GM23338 (cell line): ENCODE measurements around the gene LNX2. TPM values are rescaled to one million over a fixed set of nuclear protein-coding genes. Genes with fewer than 3 reads are reported as not detected.
A peak's percentile ranks its signal among the peaks of the same experiment; 100 is the strongest.

ENCODE experiments used
- ATAC-seq: fragments of 200-7000 bp; cut with Tn5 transposase; 3 replicates; pipeline ENCODE4 v1.9.1; 2020
- DNase-seq: peaks from one replicate; pipeline ENCODE4 v3.0.0-alpha.2; 2015; ENCODE audit warnings: low spot score
- H2AFZ ChIP-seq: fragments of 200-600 bp; sonication (generic); 2 replicates; pipeline ENCODE4 v1.8.0; 2016; ENCODE audit warnings: antibody characterized with exemption, mild to moderate bottlenecking, moderate library complexity
- H3F3A ChIP-seq: fragments of 200-600 bp; sonication (generic); replicated peaks from 2 replicates; pipeline ENCODE4 v1.8.0; 2017; ENCODE audit warnings: antibody characterized with exemption, mixed run types, low read depth
- H3K27ac ChIP-seq: fragments of 200-600 bp; sonication (generic); 2 replicates; pipeline ENCODE4 v1.6.1; 2016; ENCODE audit warnings: low read depth
- H3K27me3 ChIP-seq: fragments of 200-600 bp; sonication (generic); 2 replicates; pipeline ENCODE4 v1.8.0; 2016; ENCODE audit warnings: mild to moderate bottlenecking, mixed run types, moderate library complexity; ENCODE audit not compliant: insufficient read depth
- H3K36me3 ChIP-seq: fragments of 200-600 bp; sonication (generic); 2 replicates; pipeline ENCODE4 v1.8.0; 2016; ENCODE audit warnings: mild to moderate bottlenecking; ENCODE audit not compliant: insufficient read depth
- H3K4me1 ChIP-seq: fragments of 200-600 bp; sonication (generic); 2 replicates; pipeline ENCODE4 v1.8.0; 2016; ENCODE audit warnings: mild to moderate bottlenecking, moderate library complexity; ENCODE audit not compliant: insufficient read depth
- H3K4me2 ChIP-seq: fragments of 200-600 bp; sonication (generic); 2 replicates; pipeline ENCODE4 v1.7.1; 2017; ENCODE audit warnings: mixed run types
- H3K4me3 ChIP-seq: fragments of 200-600 bp; sonication (generic); 2 replicates; pipeline ENCODE4 v1.6.1; 2016; ENCODE audit warnings: mixed run types
- H3K79me2 ChIP-seq: fragments of 200-600 bp; sonication (generic); replicated peaks from 2 replicates; pipeline ENCODE4 v1.8.0; 2017; ENCODE audit warnings: mild to moderate bottlenecking; ENCODE audit not compliant: insufficient read depth
- H3K9me2 ChIP-seq: fragments of 200-600 bp; sonication (generic); 2 replicates; pipeline ENCODE4 v1.8.0; 2017; ENCODE audit not compliant: insufficient read depth
- H4K20me1 ChIP-seq: fragments of 200-600 bp; sonication (generic); replicated peaks from 2 replicates; pipeline ENCODE4 v1.8.0; 2017; ENCODE audit warnings: mild to moderate bottlenecking; ENCODE audit not compliant: insufficient read depth
- H3K27ac Mint-ChIP-seq: 2 replicates; pipeline ENCODE4 v1.8.0; 2020; ENCODE audit warnings: inconsistent platforms, mild to moderate bottlenecking, moderate library complexity, mixed read lengths
- H3K27me3 Mint-ChIP-seq: 3 replicates; pipeline ENCODE4 v1.8.0; 2022; ENCODE audit warnings: low read depth, mild to moderate bottlenecking, moderate library complexity, mixed read lengths, inconsistent platforms; ENCODE audit not compliant: insufficient read depth, poor library complexity
- H3K36me3 Mint-ChIP-seq: 3 replicates; pipeline ENCODE4 v1.8.0; 2021; ENCODE audit warnings: low read depth, mild to moderate bottlenecking, inconsistent platforms, moderate library complexity, mixed read lengths
- H3K4me1 Mint-ChIP-seq: 3 replicates; pipeline ENCODE4 v1.8.0; 2020; ENCODE audit warnings: mild to moderate bottlenecking, inconsistent platforms, mixed read lengths
- H3K4me3 Mint-ChIP-seq: 3 replicates; pipeline ENCODE4 v1.8.0; 2021; ENCODE audit warnings: moderate library complexity, mild to moderate bottlenecking, inconsistent platforms, mixed read lengths
- H3K9me3 Mint-ChIP-seq: 3 replicates; pipeline ENCODE4 v1.8.0; 2020; ENCODE audit warnings: moderate library complexity, mild to moderate bottlenecking, inconsistent platforms, mixed read lengths
- EZH2 ChIP-seq: fragments of 200-600 bp; sonication (generic); IDR thresholded peaks from one replicate; pipeline ENCODE4 v1.8.0; 2017; ENCODE audit warnings: antibody characterized with exemption, mild to moderate bottlenecking, low read depth; ENCODE audit not compliant: unreplicated experiment
- EZH2phosphoT487 ChIP-seq: fragments of 200-600 bp; sonication (generic); IDR thresholded peaks from one replicate; pipeline ENCODE4 v1.8.1; 2018; ENCODE audit warnings: antibody characterized with exemption; ENCODE audit not compliant: unreplicated experiment
- JUNB ChIP-seq: IDR thresholded peaks from one replicate; pipeline ENCODE4 v1.6.1; 2016; ENCODE audit warnings: antibody characterized with exemption; ENCODE audit not compliant: unreplicated experiment
- NANOG ChIP-seq: IDR thresholded peaks from 2 replicates; pipeline ENCODE4 v1.6.1; 2016; ENCODE audit warnings: antibody characterized with exemption, borderline replicate concordance
- POLR2AphosphoS5 ChIP-seq: IDR thresholded peaks from 2 replicates; pipeline ENCODE4 v1.6.1; 2016; ENCODE audit warnings: antibody characterized with exemption, low read depth
- ZNF114 ChIP-seq: fragments of 250-450 bp; sonication (Bioruptor Pico); IDR thresholded peaks from 2 replicates; pipeline ENCODE4 v1.5.0; 2020; ENCODE audit warnings: mild to moderate bottlenecking, moderate library complexity
- ZNF331 ChIP-seq: fragments of 250-450 bp; sonication (Bioruptor Pico); IDR thresholded peaks from 2 replicates; pipeline ENCODE4 v1.5.0; 2020; ENCODE audit warnings: low read depth, mild to moderate bottlenecking, moderate library complexity
- polyA plus RNA-seq: library from polyadenylated mRNA; unstranded; fragments of >200 nt; fragmentation: Nextera tagmentation; extraction: Ambion mirVana; gene quantifications from 2 replicates; pipeline ENCODE4 v1.2.1, GENCODE V29; 2016
- total RNA-seq: library from RNA; depleted of rRNA; stranded (reverse); fragments of >200 nt; shearing (Covaris generic); gene quantifications from 2 replicates; pipeline ENCODE4 v1.2.3, GENCODE V29; 2014
- TF ChIP-seq, protein P1 (sequence below): IDR thresholded peaks from one replicate; pipeline ENCODE4 v1.6.1; 2018; ENCODE audit warnings: antibody characterized with exemption; ENCODE audit not compliant: unreplicated experiment
- TF ChIP-seq, protein P2 (sequence below), 2 experiments: fragments of 200-600 bp in 1 of 2; sonication (generic) in 1 of 2; conservative IDR thresholded peaks; 2 replicates each; pipeline versions ENCODE4 v1.5.1 to v1.6.1; 2016 to 2017; ENCODE audit warnings: antibody characterized with exemption in 2 of 2, low read depth in 2 of 2, mild to moderate bottlenecking in 2 of 2, moderate library complexity in 1 of 2
- TF ChIP-seq, protein P3 (sequence below): IDR thresholded peaks from 2 replicates; pipeline ENCODE4 v1.6.1; 2016; ENCODE audit warnings: antibody characterized with exemption

Gene LNX2
- total and polyA plus RNA-seq, 2 experiments from 2014 or later: 3.7 to 18.0 TPM

DNA sequence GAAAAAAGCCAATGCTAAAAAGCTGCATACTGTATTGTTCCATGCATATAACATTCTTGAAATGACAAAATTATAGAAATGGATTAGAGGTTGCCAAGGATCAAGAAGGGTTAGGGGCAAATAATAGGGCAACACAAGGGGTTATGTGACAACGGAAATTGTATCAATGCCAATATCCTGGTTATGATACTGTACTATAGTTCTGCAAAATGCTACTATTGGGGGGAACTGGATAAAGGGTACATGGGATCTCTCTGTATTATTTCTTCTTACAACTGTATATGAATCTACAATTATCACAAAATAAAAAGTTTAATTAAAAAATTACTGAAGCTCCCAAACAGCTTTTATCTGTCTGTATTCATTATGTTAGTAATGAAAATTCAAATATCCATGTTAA lies 31.9 kb downstream of the LNX2 start:
- Histone ChIP-seq H4K20me1 (peaks cover 11% of the 10 kb centered on the region), H3K27me3 (no peaks in the 10 kb centered on the region), H2AFZ (no peak overlapping the region), H3K79me2 (peaks cover 66% of the 10 kb centered on the region), H3K36me3 (no peaks in the 10 kb centered on the region), H3F3A (no peaks in the 10 kb centered on the region), H3K9me2 (no peaks in the 10 kb centered on the region), H3K4me3 (no peak overlapping the region), H3K4me1 (no peaks in the 10 kb centered on the region), H3K4me2 (no peak overlapping the region), H3K27ac (no peak overlapping the region)
- DNase-seq (no peak), ATAC-seq (no peak)
- TF ChIP-seq NANOG (no peak), POLR2AphosphoS5 (no peak), ZNF331 (CRISPR knock-in tag) (no peak), EZH2phosphoT487 (no peak), EZH2 (no peak), ZNF114 (CRISPR knock-in tag) (no peak)
- TF ChIP-seq, protein P1, sequence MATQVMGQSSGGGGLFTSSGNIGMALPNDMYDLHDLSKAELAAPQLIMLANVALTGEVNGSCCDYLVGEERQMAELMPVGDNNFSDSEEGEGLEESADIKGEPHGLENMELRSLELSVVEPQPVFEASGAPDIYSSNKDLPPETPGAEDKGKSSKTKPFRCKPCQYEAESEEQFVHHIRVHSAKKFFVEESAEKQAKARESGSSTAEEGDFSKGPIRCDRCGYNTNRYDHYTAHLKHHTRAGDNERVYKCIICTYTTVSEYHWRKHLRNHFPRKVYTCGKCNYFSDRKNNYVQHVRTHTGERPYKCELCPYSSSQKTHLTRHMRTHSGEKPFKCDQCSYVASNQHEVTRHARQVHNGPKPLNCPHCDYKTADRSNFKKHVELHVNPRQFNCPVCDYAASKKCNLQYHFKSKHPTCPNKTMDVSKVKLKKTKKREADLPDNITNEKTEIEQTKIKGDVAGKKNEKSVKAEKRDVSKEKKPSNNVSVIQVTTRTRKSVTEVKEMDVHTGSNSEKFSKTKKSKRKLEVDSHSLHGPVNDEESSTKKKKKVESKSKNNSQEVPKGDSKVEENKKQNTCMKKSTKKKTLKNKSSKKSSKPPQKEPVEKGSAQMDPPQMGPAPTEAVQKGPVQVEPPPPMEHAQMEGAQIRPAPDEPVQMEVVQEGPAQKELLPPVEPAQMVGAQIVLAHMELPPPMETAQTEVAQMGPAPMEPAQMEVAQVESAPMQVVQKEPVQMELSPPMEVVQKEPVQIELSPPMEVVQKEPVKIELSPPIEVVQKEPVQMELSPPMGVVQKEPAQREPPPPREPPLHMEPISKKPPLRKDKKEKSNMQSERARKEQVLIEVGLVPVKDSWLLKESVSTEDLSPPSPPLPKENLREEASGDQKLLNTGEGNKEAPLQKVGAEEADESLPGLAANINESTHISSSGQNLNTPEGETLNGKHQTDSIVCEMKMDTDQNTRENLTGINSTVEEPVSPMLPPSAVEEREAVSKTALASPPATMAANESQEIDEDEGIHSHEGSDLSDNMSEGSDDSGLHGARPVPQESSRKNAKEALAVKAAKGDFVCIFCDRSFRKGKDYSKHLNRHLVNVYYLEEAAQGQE: no peak
- TF ChIP-seq, protein P2, sequence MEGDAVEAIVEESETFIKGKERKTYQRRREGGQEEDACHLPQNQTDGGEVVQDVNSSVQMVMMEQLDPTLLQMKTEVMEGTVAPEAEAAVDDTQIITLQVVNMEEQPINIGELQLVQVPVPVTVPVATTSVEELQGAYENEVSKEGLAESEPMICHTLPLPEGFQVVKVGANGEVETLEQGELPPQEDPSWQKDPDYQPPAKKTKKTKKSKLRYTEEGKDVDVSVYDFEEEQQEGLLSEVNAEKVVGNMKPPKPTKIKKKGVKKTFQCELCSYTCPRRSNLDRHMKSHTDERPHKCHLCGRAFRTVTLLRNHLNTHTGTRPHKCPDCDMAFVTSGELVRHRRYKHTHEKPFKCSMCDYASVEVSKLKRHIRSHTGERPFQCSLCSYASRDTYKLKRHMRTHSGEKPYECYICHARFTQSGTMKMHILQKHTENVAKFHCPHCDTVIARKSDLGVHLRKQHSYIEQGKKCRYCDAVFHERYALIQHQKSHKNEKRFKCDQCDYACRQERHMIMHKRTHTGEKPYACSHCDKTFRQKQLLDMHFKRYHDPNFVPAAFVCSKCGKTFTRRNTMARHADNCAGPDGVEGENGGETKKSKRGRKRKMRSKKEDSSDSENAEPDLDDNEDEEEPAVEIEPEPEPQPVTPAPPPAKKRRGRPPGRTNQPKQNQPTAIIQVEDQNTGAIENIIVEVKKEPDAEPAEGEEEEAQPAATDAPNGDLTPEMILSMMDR (conservative IDR thresholded peaks at IDR 0.05; ENCODE audit: low read depth in 2 of 2): no peak
- H3K27ac Mint-ChIP-seq: no peak overlapping the region
- no peaks in the 10 kb centered on the region for H3K36me3 Mint-ChIP-seq
- no peaks in the 10 kb centered on the region for H3K27me3 Mint-ChIP-seq
- H3K9me3 Mint-ChIP-seq: no peaks in the 10 kb centered on the region
- no peaks in the 10 kb centered on the region; the same call in 2 of the 3 replicates for H3K4me1 Mint-ChIP-seq
- no peak overlapping the region for H3K4me3 Mint-ChIP-seq

DNA sequence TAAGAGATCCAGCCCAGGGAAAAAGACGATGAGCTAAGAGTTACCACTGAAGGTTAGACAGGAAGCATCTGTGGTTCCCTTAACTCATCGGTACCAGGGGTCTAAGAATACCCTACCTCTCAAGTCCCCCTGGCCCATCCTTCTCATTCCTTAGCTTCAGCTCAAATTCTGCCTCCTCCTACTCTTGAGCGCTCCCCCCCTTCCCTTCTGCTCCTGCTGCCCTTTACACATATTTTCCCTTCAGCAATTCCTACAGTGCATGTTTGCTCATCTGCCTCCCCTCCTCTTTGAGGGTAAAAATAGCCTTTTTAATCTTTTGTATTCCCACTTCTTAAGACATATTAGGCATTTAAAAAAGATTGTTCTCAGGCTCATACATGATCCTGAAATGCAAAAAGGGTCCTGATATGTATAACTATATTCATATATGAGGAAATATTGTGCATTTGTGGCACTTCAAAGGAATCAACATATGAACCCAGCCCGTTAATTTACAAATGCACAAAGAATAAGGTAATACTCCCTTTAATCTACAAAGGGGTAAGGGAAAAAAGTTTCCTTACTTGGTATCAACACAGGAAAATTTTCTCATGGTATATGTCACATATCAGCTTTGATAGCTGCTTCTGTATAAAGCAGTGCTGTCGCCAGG lies 33.1 kb downstream of the LNX2 start:
- H3K27ac Mint-ChIP-seq: no peak overlapping the region
- H3K4me1 Mint-ChIP-seq: no peaks in the 10 kb centered on the region; the same call in 2 of the 3 replicates
- TF ChIP-seq NANOG: no peak
- TF ChIP-seq JUNB: no peak
- no peak for TF ChIP-seq EZH2phosphoT487
- TF ChIP-seq, protein P3, sequence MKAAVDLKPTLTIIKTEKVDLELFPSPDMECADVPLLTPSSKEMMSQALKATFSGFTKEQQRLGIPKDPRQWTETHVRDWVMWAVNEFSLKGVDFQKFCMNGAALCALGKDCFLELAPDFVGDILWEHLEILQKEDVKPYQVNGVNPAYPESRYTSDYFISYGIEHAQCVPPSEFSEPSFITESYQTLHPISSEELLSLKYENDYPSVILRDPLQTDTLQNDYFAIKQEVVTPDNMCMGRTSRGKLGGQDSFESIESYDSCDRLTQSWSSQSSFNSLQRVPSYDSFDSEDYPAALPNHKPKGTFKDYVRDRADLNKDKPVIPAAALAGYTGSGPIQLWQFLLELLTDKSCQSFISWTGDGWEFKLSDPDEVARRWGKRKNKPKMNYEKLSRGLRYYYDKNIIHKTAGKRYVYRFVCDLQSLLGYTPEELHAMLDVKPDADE: no peak
- TF ChIP-seq POLR2AphosphoS5: no peak
- TF ChIP-seq ZNF331 (CRISPR knock-in tag): no peak
- TF ChIP-seq ZNF114 (CRISPR knock-in tag): no peak

More for the DNA sequence above, 33.1 kb downstream of the LNX2 start:
- Histone ChIP-seq H3K27ac (no peak overlapping the region), H3F3A (no peaks in the 10 kb centered on the region), H3K36me3 (no peaks in the 10 kb centered on the region), H3K27me3 (no peaks in the 10 kb centered on the region), H3K9me2 (no peaks in the 10 kb centered on the region), H2AFZ (no peak overlapping the region), H3K4me3 (no peak overlapping the region), H3K4me2 (no peak overlapping the region), H3K4me1 (no peaks in the 10 kb centered on the region), H3K79me2 (peaks cover 59% of the 10 kb centered on the region), H4K20me1 (peaks cover 10% of the 10 kb centered on the region)
- H3K9me3 Mint-ChIP-seq: no peaks in the 10 kb centered on the region
- H3K4me3 Mint-ChIP-seq: no peak overlapping the region
- ATAC-seq: peak; percentile 38; the same call in 1 of the 3 replicates
- no peaks in the 10 kb centered on the region for H3K36me3 Mint-ChIP-seq
- no peaks in the 10 kb centered on the region for H3K27me3 Mint-ChIP-seq
- no peak for DNase-seq
